Gastroesophageal sphincter (tissue), 3 donors: ENCODE data around the gene KCNH4.
"Not testable (repeated sequence)": the region's sequence is repeated elsewhere in the genome, so short reads cannot be mapped to it uniquely, and the experiment has no call there.

Experiments
- CTCF ChIP-seq, 4 experiments: fragments of 200-600 bp in 2 of 4; fragments of 450-650 bp in 2 of 4; sonication (generic) in 1 of 4; IDR thresholded peaks; one replicate each; pipeline ENCODE4 v1.5.1; 2017 to 2019; ENCODE audit warnings: antibody characterized with exemption in 4 of 4, mild to moderate bottlenecking in 2 of 4, moderate library complexity in 2 of 4
- EP300 ChIP-seq: sonication (generic); formaldehyde crosslinking; IDR thresholded peaks from one replicate; pipeline ENCODE4 v1.6.1; 2017; ENCODE audit warnings: antibody characterized with exemption, mild to moderate bottlenecking
- POLR2A ChIP-seq, 2 donors: fragments of 450-650 bp; IDR thresholded peaks; one replicate each; pipeline ENCODE4 v1.6.1; 2017; ENCODE audit warnings: antibody characterized with exemption in 2 of 2, mild to moderate bottlenecking in 2 of 2, moderate library complexity in 1 of 2
- POLR2AphosphoS5 ChIP-seq: sonication (generic); formaldehyde crosslinking; IDR thresholded peaks from one replicate; pipeline ENCODE4 v1.6.1; 2017; ENCODE audit warnings: antibody characterized with exemption

- TF ChIP-seq POLR2A (IDR thresholded peaks at IDR 0.05); POLR2AphosphoS5; CTCF (IDR thresholded peaks at IDR 0.05); EP300: not testable (repeated sequence)
Observed at GRCh38 chr17:42143138-42143537, 37.8 kb downstream of the KCNH4 start.
